OCI-LY7 (cell line): Measurements from ENCODE around the gene FRMD5. TPM values are rescaled to one million over a fixed set of nuclear protein-coding genes. Genes with fewer than 3 reads are reported as not detected.

Experiments used
- BruUV-seq: library from RNA; stranded (reverse); fragments of 400-500 nt; replicated peaks from 2 replicates; lab custom pipeline; 2021; lab: Mats Ljungman, UMichigan
- CTCF ChIA-PET: fragments of 300-600 bp; sonication (Branson Sonifier 250); formaldehyde crosslinking; loops from one replicate; lab custom pipeline; 2022; ENCODE audit warnings: antibody characterized with exemption; ENCODE audit not compliant: unreplicated experiment; lab: Charles Lee
- POLR2A ChIA-PET: fragments of 300-600 bp; sonication (Branson Sonifier 250); formaldehyde crosslinking; loops from one replicate; lab custom pipeline; 2022; ENCODE audit warnings: antibody characterized with exemption; lab: Charles Lee
- DNase-seq: peaks from one replicate; pipeline ENCODE4 v3.0.0-alpha.2; 2015; ENCODE audit warnings: low spot score
- H2AFZ ChIP-seq: fragments of 200-600 bp; sonication (generic), shearing (Covaris generic); 2 replicates; pipeline ENCODE4 v1.6.1; 2014; ENCODE audit warnings: mild to moderate bottlenecking, antibody characterized with exemption, low read length, moderate library complexity
- H3K27ac ChIP-seq: fragments of 200-600 bp; sonication (generic); 2 replicates; pipeline ENCODE4 v1.5.1; 2014; ENCODE audit warnings: mixed run types, low read depth, mild to moderate bottlenecking, moderate library complexity, low read length, inconsistent platforms; ENCODE audit not compliant: poor library complexity, severe bottlenecking
- H3K36me3 ChIP-seq: fragments of 200-600 bp; sonication (generic); 2 replicates; pipeline ENCODE4 v1.6.1; 2014; ENCODE audit warnings: mild to moderate bottlenecking, antibody characterized with exemption, low read length, moderate library complexity, mixed read lengths; ENCODE audit not compliant: insufficient read depth
- H3K4me1 ChIP-seq: fragments of 200-600 bp; sonication (generic); 2 replicates; pipeline ENCODE4 v1.5.1; 2014; ENCODE audit warnings: mild to moderate bottlenecking, low read length; ENCODE audit not compliant: insufficient read depth, poor library complexity, severe bottlenecking
- H3K4me2 ChIP-seq: fragments of 200-600 bp; sonication (generic); 2 replicates; pipeline ENCODE4 v1.6.1; 2014; ENCODE audit warnings: mild to moderate bottlenecking, low read length
- H3K4me3 ChIP-seq: fragments of 200-600 bp; sonication (generic); 2 replicates; pipeline ENCODE4 v1.5.1; 2014; ENCODE audit warnings: mild to moderate bottlenecking, low read depth, low read length; ENCODE audit not compliant: poor library complexity, severe bottlenecking
- H3K79me2 ChIP-seq: fragments of 200-600 bp; sonication (generic); 2 replicates; pipeline ENCODE4 v1.6.1; 2016; ENCODE audit warnings: low read depth, mild to moderate bottlenecking, low read length, moderate library complexity, mixed read lengths; ENCODE audit not compliant: insufficient read depth
- H3K9me2 ChIP-seq: fragments of 200-600 bp; sonication (generic); 2 replicates; pipeline ENCODE4 v1.6.1; 2016; ENCODE audit warnings: mild to moderate bottlenecking, low read length, mixed read lengths; ENCODE audit not compliant: insufficient read depth
- H3K9me3 ChIP-seq: fragments of 200-600 bp; sonication (generic); 2 replicates; pipeline ENCODE4 v1.6.1; 2014; ENCODE audit warnings: mild to moderate bottlenecking, mixed run types, low read length, mixed read lengths
- H4K20me1 ChIP-seq: fragments of 200-600 bp; sonication (generic); 2 replicates; pipeline ENCODE4 v1.6.1; 2014; ENCODE audit warnings: mild to moderate bottlenecking, antibody characterized with exemption, low read length, moderate library complexity, mixed read lengths; ENCODE audit not compliant: insufficient read depth
- EZH2phosphoT487 ChIP-seq: fragments of 200-600 bp; sonication (generic); IDR thresholded peaks from 2 replicates; pipeline ENCODE4 v1.6.1; 2018; ENCODE audit warnings: low read depth, borderline replicate concordance, mild to moderate bottlenecking, mixed run types, antibody characterized with exemption, low read length, moderate library complexity, mixed read lengths
- intact Hi-C: fragments of 100-400 bp; cut with micrococcal nuclease; formaldehyde crosslinking; loops from one replicate; pipeline ENCODE4 v1.10.0; 2022; ENCODE audit not compliant: unreplicated experiment
- total RNA-seq, 2 experiments: library from RNA; depleted of rRNA in 1 of 2; stranded (reverse); fragments of >200 nt in 1 of 2; shearing (Covaris generic) in 1 of 2; gene quantifications; 2 replicates each; pipeline ENCODE4 v1.2.3, GENCODE V29; 2014 to 2022
- TF ChIP-seq, protein P1 (sequence below): fragments of 200-600 bp; sonication (generic); conservative IDR thresholded peaks from 2 replicates; pipeline ENCODE4 v1.5.1; 2014; ENCODE audit warnings: mild to moderate bottlenecking, antibody characterized with exemption, low read length, moderate library complexity, mixed read lengths

Gene FRMD5
- total RNA-seq, 2 experiments from 2014 or later = not detected

DNA sequence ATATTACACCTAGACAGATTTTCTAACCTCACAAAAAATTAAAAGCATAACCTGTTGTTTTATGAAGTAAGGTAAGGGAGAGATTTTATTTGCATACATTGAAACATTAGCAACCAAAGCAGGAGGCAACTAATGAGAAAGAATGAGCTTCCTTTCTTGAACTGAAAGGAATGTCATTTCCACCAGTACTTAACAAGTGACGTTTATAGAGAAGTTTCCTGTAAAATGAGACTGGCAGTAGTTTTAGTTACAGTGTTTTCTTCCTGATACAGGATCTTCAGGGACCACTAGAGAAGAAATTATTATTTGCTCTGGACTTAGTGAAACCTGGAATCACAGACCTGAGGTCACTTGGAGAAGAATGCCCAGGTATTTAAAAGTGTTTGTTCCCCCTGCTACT, 27.4 kb upstream of the FRMD5 start:
- Histone ChIP-seq H3K36me3 (no peaks in the 10 kb centered on the region), H2AFZ (no peak overlapping the region), H3K9me2 (no peaks in the 10 kb centered on the region), H3K27ac (no peak overlapping the region), H3K79me2 (no peaks in the 10 kb centered on the region), H4K20me1 (no peaks in the 10 kb centered on the region), H3K9me3 (no peaks in the 10 kb centered on the region), H3K4me1 (no peaks in the 10 kb centered on the region), H3K4me3 (no peak overlapping the region), H3K4me2 (no peak overlapping the region)
- no TSS peak for BruUV-seq
- intact Hi-C loops = no loop called here
- TF ChIP-seq EZH2phosphoT487 = no peak
- TF ChIP-seq, protein P1, sequence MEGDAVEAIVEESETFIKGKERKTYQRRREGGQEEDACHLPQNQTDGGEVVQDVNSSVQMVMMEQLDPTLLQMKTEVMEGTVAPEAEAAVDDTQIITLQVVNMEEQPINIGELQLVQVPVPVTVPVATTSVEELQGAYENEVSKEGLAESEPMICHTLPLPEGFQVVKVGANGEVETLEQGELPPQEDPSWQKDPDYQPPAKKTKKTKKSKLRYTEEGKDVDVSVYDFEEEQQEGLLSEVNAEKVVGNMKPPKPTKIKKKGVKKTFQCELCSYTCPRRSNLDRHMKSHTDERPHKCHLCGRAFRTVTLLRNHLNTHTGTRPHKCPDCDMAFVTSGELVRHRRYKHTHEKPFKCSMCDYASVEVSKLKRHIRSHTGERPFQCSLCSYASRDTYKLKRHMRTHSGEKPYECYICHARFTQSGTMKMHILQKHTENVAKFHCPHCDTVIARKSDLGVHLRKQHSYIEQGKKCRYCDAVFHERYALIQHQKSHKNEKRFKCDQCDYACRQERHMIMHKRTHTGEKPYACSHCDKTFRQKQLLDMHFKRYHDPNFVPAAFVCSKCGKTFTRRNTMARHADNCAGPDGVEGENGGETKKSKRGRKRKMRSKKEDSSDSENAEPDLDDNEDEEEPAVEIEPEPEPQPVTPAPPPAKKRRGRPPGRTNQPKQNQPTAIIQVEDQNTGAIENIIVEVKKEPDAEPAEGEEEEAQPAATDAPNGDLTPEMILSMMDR = no peak
- POLR2A ChIA-PET = interaction anchor here (0.7 kb wide), 1 partner anchor 102 kb away, joined by 3 read pairs; no protein-coding TSS in a partner anchor
- CTCF ChIA-PET = no interaction called here
- DNase-seq = no peak

DNA sequence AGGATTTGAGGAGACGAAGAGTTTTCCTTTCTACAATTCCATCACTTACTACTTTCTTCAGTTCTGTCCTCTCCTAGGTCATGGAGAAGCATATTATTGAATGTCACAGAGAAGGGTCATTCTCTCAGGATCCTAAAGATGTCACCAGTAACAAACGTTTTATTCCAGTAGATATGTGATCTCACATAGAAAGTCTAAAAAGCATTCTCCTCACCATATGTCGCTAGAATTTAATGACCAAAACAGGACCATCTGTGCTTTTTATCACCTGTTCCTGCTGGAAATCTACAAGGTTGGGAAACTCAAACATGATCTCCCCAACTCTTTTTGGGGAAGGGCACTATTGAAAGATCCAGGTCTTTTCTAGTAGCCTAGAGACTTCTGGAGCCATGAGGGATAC, 24.0 kb upstream of the FRMD5 start:
- H3K79me2 ChIP-seq = no peaks in the 10 kb centered on the region
- POLR2A ChIA-PET = no interaction called here
- DNase-seq = no peak
- intact Hi-C loops = loop anchor here (1.0 to 5.0 kb wide), 2 partner anchors 100 to 317 kb away; no protein-coding TSS in a partner anchor
- no peaks in the 10 kb centered on the region for H3K4me1 ChIP-seq
- H3K9me3 ChIP-seq = no peaks in the 10 kb centered on the region
- H4K20me1 ChIP-seq = no peaks in the 10 kb centered on the region
- H3K27ac ChIP-seq = no peak overlapping the region
- no peaks in the 10 kb centered on the region for H3K36me3 ChIP-seq
- no peak overlapping the region for H3K4me3 ChIP-seq
- H2AFZ ChIP-seq = no peak overlapping the region
- BruUV-seq = no TSS peak
- TF ChIP-seq, protein P1 = no peak
- TF ChIP-seq EZH2phosphoT487 = no peak
- H3K9me2 ChIP-seq = no peaks in the 10 kb centered on the region
- CTCF ChIA-PET = no interaction called here
- no peak overlapping the region for H3K4me2 ChIP-seq

DNA sequence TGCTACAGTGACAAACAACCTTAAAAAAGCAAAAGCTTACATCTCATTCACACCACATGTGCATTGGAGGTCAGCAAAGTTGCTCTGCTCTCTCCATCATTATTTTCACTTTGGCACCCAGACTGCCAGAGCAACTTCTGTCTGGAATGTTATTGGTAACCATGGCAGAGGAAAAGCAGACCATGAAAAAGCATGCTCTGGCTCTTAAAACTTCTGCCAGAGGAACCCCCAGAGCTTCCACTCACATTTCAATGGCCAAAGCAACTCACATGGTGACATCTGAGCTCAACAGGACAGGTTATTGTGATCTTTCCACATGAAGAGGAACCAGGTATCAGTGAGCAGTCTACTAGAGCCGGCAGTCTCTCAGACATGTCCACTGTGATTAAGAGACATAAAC, 21.9 kb upstream of the FRMD5 start:
- DNase-seq = no peak
- ChIA-PET CTCF (no interaction called here), POLR2A (no interaction called here)
- Histone ChIP-seq H3K79me2 (no peaks in the 10 kb centered on the region), H3K36me3 (no peaks in the 10 kb centered on the region), H3K9me3 (no peaks in the 10 kb centered on the region), H3K4me1 (no peaks in the 10 kb centered on the region), H3K9me2 (no peaks in the 10 kb centered on the region), H2AFZ (no peak overlapping the region), H3K27ac (no peak overlapping the region), H3K4me2 (no peak overlapping the region), H3K4me3 (no peak overlapping the region), H4K20me1 (no peaks in the 10 kb centered on the region)
- no TSS peak for BruUV-seq
- TF ChIP-seq, protein P1 = no peak
- no peak for TF ChIP-seq EZH2phosphoT487
- intact Hi-C loops = loop anchor here (5.0 kb wide), 1 partner anchor 315 kb away; no protein-coding TSS in a partner anchor
